Fibroblast of the conjunctiva (primary cell): Measurements from ENCODE around the gene TSPAN5.

Experiments
- DNase-seq: peaks from one replicate; pipeline ENCODE4 v3.0.0-alpha.2; 2010; ENCODE audit warnings: low read depth

Gene TSPAN5

GRCh38 chr4:98517218-98518021 is 141.0 kb downstream of the TSPAN5 start:
- no peak for DNase-seq

- no peak for DNase-seq
Observed at GRCh38 chr4:98516441-98517217, 141.8 kb downstream of the TSPAN5 start.

GRCh38 chr4:98516042-98516440 is 142.4 kb downstream of the TSPAN5 start:
- DNase-seq: no peak

GRCh38 chr4:98515470-98515809 is 143.0 kb downstream of the TSPAN5 start:
- DNase-seq: no peak

GRCh38 chr4:98514741-98515469 is 143.5 kb downstream of the TSPAN5 start:
- DNase-seq: no peak

- DNase-seq: no peak
Observed at GRCh38 chr4:98512918-98513317, 145.5 kb downstream of the TSPAN5 start.

GRCh38 chr4:98510757-98511517 is 147.5 kb downstream of the TSPAN5 start:
- peak; percentile 90 for DNase-seq

GRCh38 chr4:98510340-98510739 is 148.1 kb downstream of the TSPAN5 start:
- no peak for DNase-seq

GRCh38 chr4:98509721-98510120 is 148.7 kb downstream of the TSPAN5 start:
- DNase-seq: no peak

- DNase-seq: no peak
Observed at GRCh38 chr4:98508829-98509598, 149.4 kb downstream of the TSPAN5 start.

GRCh38 chr4:98508248-98508647 is 150.2 kb downstream of the TSPAN5 start:
- DNase-seq: no peak

GRCh38 chr4:98507299-98507698 is 151.1 kb downstream of the TSPAN5 start:
- DNase-seq: no peak

GRCh38 chr4:98506462-98507132 is 151.8 kb downstream of the TSPAN5 start:
- DNase-seq: no peak

- no peak for DNase-seq
Observed at GRCh38 chr4:98505992-98506391, 152.4 kb downstream of the TSPAN5 start.

- no peak for DNase-seq
Observed at GRCh38 chr4:98504091-98504490, 154.3 kb downstream of the TSPAN5 start.

GRCh38 chr4:98503676-98504075 is 154.7 kb downstream of the TSPAN5 start:
- no peak for DNase-seq

- no peak for DNase-seq
Observed at GRCh38 chr4:98502624-98503023, 155.8 kb downstream of the TSPAN5 start.

- no peak for DNase-seq
Observed at GRCh38 chr4:98502031-98502430, 156.4 kb downstream of the TSPAN5 start.

- DNase-seq: no peak
Observed at GRCh38 chr4:98501383-98501782, 157.0 kb downstream of the TSPAN5 start.

GRCh38 chr4:98498774-98499173 is 159.6 kb downstream of the TSPAN5 start:
- no peak for DNase-seq
